ENCODE measurements around the gene TMUB1. TPM values are rescaled to one million over a fixed set of nuclear protein-coding genes. Genes with fewer than 3 reads are reported as not detected.

The TMUB1 gene
- total RNA-seq, 1 experiment from 2014 or later, result 51.2 TPM

- Mint-ChIP-seq H3K27ac (ENCODE audit: unreplicated experiment) (peak within 1 kb of the TSS; percentile 61), H3K27me3 (ENCODE audit: unreplicated experiment) (no peaks in the 10 kb centered on the region), H3K36me3 (ENCODE audit: insufficient read depth, unreplicated experiment) (peaks cover 64% of the 10 kb centered on the region), H3K9me3 (ENCODE audit: low read depth, unreplicated experiment) (no peaks in the 10 kb centered on the region), H3K4me3 (ENCODE audit: low read depth, unreplicated experiment) (peak within 1 kb of the TSS; percentile 98), H3K4me1 (ENCODE audit: low read depth, unreplicated experiment) (peaks cover 21% of the 10 kb centered on the region)
- intact Hi-C loops (cut with micrococcal nuclease; ENCODE audit: unreplicated experiment), result loop anchor here (5.0 kb wide), 1 partner anchor 53 kb away; the partner anchor contains the start of gene ABCB8
- CTCF ChIA-PET, result interaction anchor here (1.0 kb wide), 1 partner anchor 52 kb away, joined by 3 read pairs; the partner anchor contains the start of gene ABCB8
- no TSS peak for BruUV-seq (replicated peaks)
- peak; percentile 91 for DNase-seq
- TF ChIP-seq CTCF (IDR thresholded peaks at IDR 0.05; ENCODE audit: unreplicated experiment), result no peak
Measured at GRCh38 chr7:151080522-151081169, 2.6 kb downstream of the TMUB1 start, which contains the start of gene FASTK. Gene FASTK, minus strand, starts transcription at chr7:151080809. Its CDS starts 43 bp downstream, at chr7:151080766.

DNA sequence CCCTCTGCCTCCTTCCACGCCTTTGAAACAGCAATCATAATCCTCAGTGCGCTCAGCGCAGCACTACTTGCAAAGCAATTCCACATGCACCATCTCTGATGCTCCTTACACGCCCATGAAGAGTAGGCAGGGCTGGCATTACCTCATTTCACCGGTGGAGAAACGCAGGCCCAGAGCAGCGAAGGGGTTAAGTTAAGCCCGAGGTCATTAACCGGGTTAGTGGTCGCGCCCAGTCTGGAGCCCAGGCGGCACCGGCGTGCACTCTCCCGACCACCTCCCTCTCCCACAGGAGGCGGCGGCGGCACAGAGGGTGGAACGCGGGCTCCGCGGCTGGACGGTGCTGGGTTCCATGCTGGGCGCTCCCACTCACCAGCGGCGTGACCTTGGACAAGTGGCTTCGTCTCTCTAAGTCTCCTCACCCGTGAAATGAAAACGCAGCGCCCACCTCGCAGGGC, 3.2 kb downstream of the TMUB1 start:
- H3K36me3 Mint-ChIP-seq (ENCODE audit: insufficient read depth, unreplicated experiment), result peaks cover 64% of the 10 kb centered on the region
- no peak for DNase-seq

DNA sequence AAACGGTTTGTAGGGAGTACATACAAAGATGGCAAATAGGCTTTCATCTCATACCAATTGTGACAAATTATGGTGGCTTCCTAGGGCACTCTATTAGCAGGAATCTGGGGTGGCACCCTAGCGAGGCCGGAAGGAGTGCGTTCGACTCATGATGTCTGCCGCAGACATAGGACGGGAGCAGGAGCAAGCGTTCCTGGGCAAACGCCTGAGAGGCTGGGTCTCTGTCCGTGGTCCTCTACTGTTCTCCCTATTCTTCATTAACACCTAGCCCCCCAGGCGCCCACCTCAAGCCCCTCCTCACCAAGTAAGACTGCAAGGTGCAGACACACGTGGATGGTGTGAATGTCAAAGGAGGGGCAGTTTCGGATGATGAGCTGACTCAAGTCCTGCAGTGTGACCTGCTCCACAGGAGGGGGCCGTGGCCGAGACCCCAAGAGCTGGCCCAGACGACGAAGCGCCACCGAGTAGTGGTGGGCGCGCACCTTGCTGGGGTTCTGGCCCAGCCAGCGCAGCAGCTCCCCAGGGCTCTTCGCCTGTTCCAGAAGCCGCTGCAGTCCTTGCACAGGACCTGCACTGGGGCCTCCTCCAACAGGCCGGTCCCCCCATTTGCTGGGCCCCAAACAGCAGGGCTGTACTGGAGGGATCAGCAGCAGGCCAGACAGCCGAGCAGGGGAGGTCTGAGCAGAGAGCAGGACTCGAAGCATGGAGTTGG, 3.9 kb downstream of the TMUB1 start:
- H3K27me3 Mint-ChIP-seq (ENCODE audit: unreplicated experiment), result no peaks in the 10 kb centered on the region
- no peak for TF ChIP-seq CTCF (IDR thresholded peaks at IDR 0.05; ENCODE audit: unreplicated experiment)
- no peak for DNase-seq
- peaks cover 69% of the 10 kb centered on the region for H3K36me3 Mint-ChIP-seq (ENCODE audit: insufficient read depth, unreplicated experiment)
- H3K9me3 Mint-ChIP-seq (ENCODE audit: low read depth, unreplicated experiment), result no peaks in the 10 kb centered on the region
- H3K4me3 Mint-ChIP-seq (ENCODE audit: low read depth, unreplicated experiment), result peak overlapping the region; percentile 98
- no peak overlapping the region for H3K27ac Mint-ChIP-seq (ENCODE audit: unreplicated experiment)
- intact Hi-C loops (cut with micrococcal nuclease; ENCODE audit: unreplicated experiment), result no loop called here
- peaks cover 12% of the 10 kb centered on the region for H3K4me1 Mint-ChIP-seq (ENCODE audit: low read depth, unreplicated experiment)
- CTCF ChIA-PET, result no interaction called here
- BruUV-seq (replicated peaks), result no TSS peak

More for the DNA sequence above, 3.2 kb downstream of the TMUB1 start:
- TF ChIP-seq CTCF (IDR thresholded peaks at IDR 0.05; ENCODE audit: unreplicated experiment), result no peak
- no TSS peak for BruUV-seq (replicated peaks)
- CTCF ChIA-PET, result interaction anchor here (1.0 kb wide), 1 partner anchor 52 kb away, joined by 3 read pairs; the partner anchor contains the start of gene ABCB8
- H3K4me1 Mint-ChIP-seq (ENCODE audit: low read depth, unreplicated experiment), result peaks cover 16% of the 10 kb centered on the region
- peak overlapping the region; percentile 98 for H3K4me3 Mint-ChIP-seq (ENCODE audit: low read depth, unreplicated experiment)
- no peaks in the 10 kb centered on the region for H3K27me3 Mint-ChIP-seq (ENCODE audit: unreplicated experiment)
- no peaks in the 10 kb centered on the region for H3K9me3 Mint-ChIP-seq (ENCODE audit: low read depth, unreplicated experiment)
- intact Hi-C loops (cut with micrococcal nuclease; ENCODE audit: unreplicated experiment), result loop anchor here (5.0 kb wide), 1 partner anchor 53 kb away; the partner anchor contains the start of gene ABCB8
- H3K27ac Mint-ChIP-seq (ENCODE audit: unreplicated experiment), result peak overlapping the region; percentile 56

- H3K4me3 Mint-ChIP-seq (ENCODE audit: low read depth, unreplicated experiment), result peak overlapping the region; percentile 98
- TF ChIP-seq CTCF (IDR thresholded peaks at IDR 0.05; ENCODE audit: unreplicated experiment), result no peak
- no peak overlapping the region for H3K27ac Mint-ChIP-seq (ENCODE audit: unreplicated experiment)
- H3K9me3 Mint-ChIP-seq (ENCODE audit: low read depth, unreplicated experiment), result no peaks in the 10 kb centered on the region
- DNase-seq, result no peak
- peaks cover 12% of the 10 kb centered on the region for H3K4me1 Mint-ChIP-seq (ENCODE audit: low read depth, unreplicated experiment)
- no TSS peak for BruUV-seq (replicated peaks)
- H3K27me3 Mint-ChIP-seq (ENCODE audit: unreplicated experiment), result no peaks in the 10 kb centered on the region
- H3K36me3 Mint-ChIP-seq (ENCODE audit: insufficient read depth, unreplicated experiment), result peaks cover 68% of the 10 kb centered on the region
- intact Hi-C loops (cut with micrococcal nuclease; ENCODE audit: unreplicated experiment), result no loop called here
- CTCF ChIA-PET, result no interaction called here
Measured at GRCh38 chr7:151078233-151079040, 4.9 kb downstream of the TMUB1 start.
